ENCODE results near the gene ANKDD1A.
A peak's percentile ranks its signal among the peaks of the same experiment; 100 is the strongest.

Gene ANKDD1A

GRCh38 chr15:64891561-64891960 lies 20.1 kb upstream of the ANKDD1A start:
- no peak overlapping the region for H3K4me3 ChIP-seq (ENCODE audit: low read depth, low read length)

GRCh38 chr15:64892847-64893403 lies 18.8 kb upstream of the ANKDD1A start:
- Histone ChIP-seq H3K4me1 (ENCODE audit: control insufficient read depth, insufficient read depth, low read length) (no peaks in the 10 kb centered on the region), H3K4me3 (ENCODE audit: low read depth, low read length) (no peak overlapping the region), H3K36me3 (ENCODE audit: control insufficient read depth in 2 of 2, insufficient read depth in 1 of 2, low read length in 2 of 2) (no peaks in the 10 kb centered on the region), H3K9me3 (ENCODE audit: control insufficient read depth, insufficient read depth, low read depth, low read length) (no peaks in the 10 kb centered on the region), H3K27ac (ENCODE audit: extremely low read depth, low read depth, low read length) (no peak overlapping the region)
- CTCF ChIA-PET, result no interaction called here
- POLR2A ChIA-PET, result no interaction called here
- TF ChIP-seq EGR2 (tag by site-specific recombination; IDR thresholded peaks at IDR 0.05; ENCODE audit: low read depth) (peak; percentile 66; the same call in 1 of the 2 replicates), ZFHX2 (tag by site-specific recombination; conservative IDR thresholded peaks at IDR 0.05) (peak; percentile 80), ZBTB6 (tag by site-specific recombination; IDR thresholded peaks at IDR 0.05) (no peak), ZNF785 (tag by site-specific recombination; IDR thresholded peaks at IDR 0.05) (no peak), ZIC2 (tag by site-specific recombination; IDR thresholded peaks at IDR 0.05) (peak; percentile 74)

More at GRCh38 chr15:64891561-64891960, 20.1 kb upstream of the ANKDD1A start:
- no peaks in the 10 kb centered on the region for H3K9me3 ChIP-seq (ENCODE audit: control insufficient read depth, insufficient read depth, low read depth, low read length)
- H3K27ac ChIP-seq (ENCODE audit: extremely low read depth, low read depth, low read length), result no peak overlapping the region
- CTCF ChIA-PET, result interaction anchor here (0.6 kb wide), 1 partner anchor 59 kb away, joined by 3 read pairs; no protein-coding TSS in a partner anchor
- no peak for TF ChIP-seq ZNF610 (tag by site-specific recombination; IDR thresholded peaks at IDR 0.05; ENCODE audit: borderline replicate concordance)
- TF ChIP-seq ZNF24 (tag by site-specific recombination; IDR thresholded peaks at IDR 0.05), result no peak
- TF ChIP-seq ZNF768 (tag by site-specific recombination; IDR thresholded peaks at IDR 0.05), result no peak
- TF ChIP-seq ZNF548 (tag by site-specific recombination; IDR thresholded peaks at IDR 0.05), result no peak
- peak; percentile 40; the same call in 1 of the 2 replicates for TF ChIP-seq ZFHX2 (tag by site-specific recombination; conservative IDR thresholded peaks at IDR 0.05)
- TF ChIP-seq ZNF354C (tag by site-specific recombination; IDR thresholded peaks at IDR 0.05; ENCODE audit: borderline replicate concordance, low read depth), result no peak
- TF ChIP-seq EGR2 (tag by site-specific recombination; IDR thresholded peaks at IDR 0.05; ENCODE audit: low read depth), result peak; percentile 23; the same call in 1 of the 2 replicates
- TF ChIP-seq SALL2 (tag by site-specific recombination; IDR thresholded peaks at IDR 0.05; ENCODE audit: borderline replicate concordance), result no peak
- POLR2A ChIA-PET, result interaction anchor here (0.6 kb wide), 1 partner anchor 35 kb away, joined by 3 read pairs; no protein-coding TSS in a partner anchor
- no peaks in the 10 kb centered on the region for H3K4me1 ChIP-seq (ENCODE audit: control insufficient read depth, insufficient read depth, low read length)
- no peaks in the 10 kb centered on the region for H3K36me3 ChIP-seq (ENCODE audit: control insufficient read depth in 2 of 2, insufficient read depth in 1 of 2, low read length in 2 of 2)

GRCh38 chr15:64893481-64894394 lies 18.0 kb upstream of the ANKDD1A start:
- H3K4me3 ChIP-seq (ENCODE audit: low read depth, low read length), result no peak overlapping the region
- TF ChIP-seq ZNF280C (tag by site-specific recombination; IDR thresholded peaks at IDR 0.05), result no peak
- no peak for TF ChIP-seq ZNF362 (tag by site-specific recombination; IDR thresholded peaks at IDR 0.05)
- 0 out of 2 replicates have a peak, but pooled peaks have one; percentile 17 for TF ChIP-seq ZFP69B (tag by site-specific recombination; IDR thresholded peaks at IDR 0.05)
- no peak overlapping the region for H3K27ac ChIP-seq (ENCODE audit: extremely low read depth, low read depth, low read length)
- no peaks in the 10 kb centered on the region for H3K4me1 ChIP-seq (ENCODE audit: control insufficient read depth, insufficient read depth, low read length)
- H3K36me3 ChIP-seq (ENCODE audit: control insufficient read depth in 2 of 2, insufficient read depth in 1 of 2, low read length in 2 of 2), result no peaks in the 10 kb centered on the region
- ChIA-PET POLR2A (no interaction called here), CTCF (no interaction called here)
- no peaks in the 10 kb centered on the region for H3K9me3 ChIP-seq (ENCODE audit: control insufficient read depth, insufficient read depth, low read depth, low read length)

All from HEK293 (cell line).